ENCODE measurements around the gene RASGRF1.
"Not testable (repeated sequence)": the region's sequence is repeated elsewhere in the genome, so short reads cannot be mapped to it uniquely, and the experiment has no call there.

RASGRF1 gene

DNA sequence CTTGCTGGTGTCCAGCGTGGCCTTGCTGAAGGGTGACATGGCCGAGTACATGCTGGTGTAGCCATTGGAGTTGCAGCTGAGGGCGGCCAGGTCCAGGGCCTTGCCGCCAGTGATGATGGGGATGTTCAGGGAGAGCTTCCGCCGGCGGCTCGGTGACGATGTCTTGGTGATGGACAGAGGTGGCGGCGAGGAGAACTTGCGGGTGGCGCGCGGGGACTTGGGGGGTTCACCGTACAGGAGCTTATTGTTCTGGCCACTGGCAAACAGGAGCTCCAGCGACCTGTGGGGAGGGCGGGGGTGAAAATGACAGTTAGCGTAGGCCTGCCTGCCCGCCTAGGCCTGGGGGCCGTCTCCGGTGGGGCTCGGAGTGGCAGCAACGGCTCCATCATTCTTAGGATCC lies 86.7 kb downstream of the RASGRF1 start:
- no peak for DNase-seq

- peak; percentile 70 for DNase-seq
Observed at GRCh38 chr15:79003301-79003700, 87.3 kb downstream of the RASGRF1 start.

- DNase-seq, result peak; percentile 72
Observed at GRCh38 chr15:79002581-79002980, 88.0 kb downstream of the RASGRF1 start.

DNA sequence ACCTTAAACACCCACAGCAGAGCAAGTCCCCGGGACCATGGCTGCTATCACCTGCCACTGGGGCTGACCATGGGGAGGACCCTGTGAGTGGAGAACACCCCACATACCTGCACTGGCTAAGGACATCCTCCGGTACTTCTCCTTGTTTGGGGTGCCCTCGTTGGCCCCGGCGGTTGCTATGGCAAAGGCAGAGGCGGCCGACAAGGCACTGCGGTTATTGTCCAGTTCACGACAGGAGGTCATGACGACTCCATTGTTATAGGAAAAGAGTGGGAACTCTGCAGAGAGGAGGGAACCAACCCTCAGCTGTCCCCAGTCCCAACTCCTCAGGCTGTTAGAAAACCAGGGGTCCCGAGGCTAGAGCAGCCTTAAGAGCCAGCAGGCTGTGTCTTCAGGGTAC lies 90.9 kb downstream of the RASGRF1 start:
- no peak for DNase-seq

DNA sequence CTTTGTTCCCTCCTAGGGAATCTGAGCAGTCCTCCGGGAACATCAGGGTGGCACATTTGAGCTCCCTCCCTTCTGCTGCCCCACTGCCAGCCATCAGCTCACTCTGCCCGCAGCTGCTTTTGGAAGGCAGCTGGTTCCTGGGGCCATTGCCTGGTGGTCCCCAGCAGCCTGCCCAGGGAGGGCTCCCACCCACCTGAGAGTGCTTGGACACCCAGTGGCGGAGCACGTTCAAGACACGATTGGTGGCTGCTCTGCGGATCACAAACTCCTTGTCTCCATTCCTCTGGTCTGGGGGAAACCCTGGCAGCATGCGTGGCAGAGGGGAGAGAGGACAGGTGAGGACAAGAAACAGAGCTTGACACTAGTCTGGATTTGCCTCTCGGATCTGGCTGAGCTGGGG lies 92.1 kb downstream of the RASGRF1 start:
- DNase-seq, result no peak

- peak; percentile 32 for DNase-seq
Observed at GRCh38 chr15:78997981-78998499, 92.5 kb downstream of the RASGRF1 start.

DNA sequence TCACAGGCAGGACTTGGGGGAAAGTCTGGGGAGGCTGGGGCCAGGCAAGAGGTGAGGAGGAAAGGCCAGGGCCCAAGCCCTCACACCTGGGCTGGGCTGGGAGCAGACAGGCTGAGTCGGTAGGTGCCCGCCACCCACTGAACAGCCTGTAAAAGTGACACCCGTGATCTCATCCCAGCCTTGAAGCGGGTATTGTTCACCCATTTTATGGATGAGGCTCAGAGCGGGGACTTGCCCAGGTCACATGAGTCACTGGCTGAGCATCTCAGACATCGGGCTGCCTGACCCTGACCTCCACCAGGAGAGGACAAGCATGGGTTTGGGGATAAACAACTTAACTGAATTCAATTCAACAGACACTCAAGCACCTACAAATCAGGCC lies 93.7 kb downstream of the RASGRF1 start:
- no peak for DNase-seq

DNA sequence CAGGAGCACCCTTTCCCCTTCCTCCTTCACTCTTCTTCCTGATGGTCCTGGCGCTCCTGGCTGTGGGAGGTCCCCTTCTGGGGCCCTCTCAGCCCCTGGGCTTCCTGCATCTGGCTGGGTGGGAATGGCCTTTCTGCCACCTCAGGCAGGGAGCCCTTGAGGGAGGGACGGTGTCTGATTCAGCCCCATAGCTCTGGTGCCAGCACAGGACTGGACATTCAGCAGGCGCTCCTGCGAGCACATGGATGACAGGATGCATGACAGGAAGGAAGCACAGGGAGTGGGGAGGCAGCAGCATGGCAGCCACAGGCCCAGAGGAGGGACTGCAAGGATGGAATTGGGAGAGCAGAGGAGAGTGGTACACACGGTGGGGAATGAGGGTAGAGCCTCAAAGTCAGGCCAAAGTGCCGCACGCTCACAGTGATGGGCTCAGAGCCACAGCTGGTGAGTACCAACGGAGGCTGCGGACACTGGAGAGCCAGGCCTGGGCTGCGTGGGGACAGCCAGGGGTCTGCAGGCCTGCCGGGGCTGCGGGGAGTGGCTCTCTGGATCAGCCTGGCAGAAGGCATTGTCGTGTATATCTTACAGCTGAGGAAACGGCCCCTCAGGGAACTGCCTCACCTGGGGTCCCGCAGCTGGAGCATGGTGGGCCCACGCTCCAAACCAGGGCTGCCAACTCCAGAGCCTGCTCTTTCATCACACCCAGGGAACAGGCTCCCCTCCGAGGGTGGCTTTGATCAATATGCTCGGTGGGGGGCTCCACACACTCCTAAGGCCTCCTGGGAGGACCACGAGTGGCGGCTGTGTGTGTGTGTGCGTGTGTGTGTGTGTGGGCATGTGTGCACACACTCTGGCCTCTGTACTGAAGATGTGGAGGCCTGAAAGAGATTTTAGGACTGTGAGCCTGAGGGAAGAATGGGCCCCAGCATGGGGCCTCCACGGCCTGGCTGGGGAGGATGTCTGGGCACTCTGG lies 94.4 kb downstream of the RASGRF1 start:
- DNase-seq, result no peak

GRCh38 chr15:78995161-78995560 lies 95.4 kb downstream of the RASGRF1 start:
- not testable (repeated sequence) for DNase-seq

DNA sequence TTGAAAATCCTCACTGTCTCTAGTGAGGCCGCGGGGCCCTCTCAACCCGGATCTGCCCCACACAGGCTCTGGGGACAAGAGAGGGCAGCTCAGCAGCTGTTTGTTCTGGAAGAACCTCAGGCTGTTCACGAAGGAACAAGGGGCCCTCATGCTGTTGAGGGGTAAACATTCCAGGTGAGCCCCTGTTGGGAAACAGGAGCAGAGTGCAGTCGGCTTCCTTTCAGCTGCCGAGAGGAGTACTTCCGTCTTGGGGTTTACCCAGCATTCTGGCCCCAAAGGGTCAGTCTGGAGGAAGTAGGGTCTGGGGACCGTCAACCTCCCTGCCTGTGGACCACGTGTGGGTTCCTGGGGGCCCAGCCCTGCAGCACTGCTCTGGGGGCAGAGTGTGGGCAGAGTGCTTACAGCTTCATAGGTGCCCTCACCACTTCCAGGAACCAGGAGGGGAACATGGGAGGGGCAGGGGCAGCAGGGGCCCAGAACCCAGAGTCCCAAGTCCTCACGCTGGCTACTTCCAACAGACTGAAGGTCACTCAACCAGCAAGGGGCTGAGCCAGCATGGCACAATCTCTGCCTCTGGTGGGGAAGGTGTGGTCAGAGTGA lies 96.5 kb downstream of the RASGRF1 start:
- DNase-seq, result no peak

DNA sequence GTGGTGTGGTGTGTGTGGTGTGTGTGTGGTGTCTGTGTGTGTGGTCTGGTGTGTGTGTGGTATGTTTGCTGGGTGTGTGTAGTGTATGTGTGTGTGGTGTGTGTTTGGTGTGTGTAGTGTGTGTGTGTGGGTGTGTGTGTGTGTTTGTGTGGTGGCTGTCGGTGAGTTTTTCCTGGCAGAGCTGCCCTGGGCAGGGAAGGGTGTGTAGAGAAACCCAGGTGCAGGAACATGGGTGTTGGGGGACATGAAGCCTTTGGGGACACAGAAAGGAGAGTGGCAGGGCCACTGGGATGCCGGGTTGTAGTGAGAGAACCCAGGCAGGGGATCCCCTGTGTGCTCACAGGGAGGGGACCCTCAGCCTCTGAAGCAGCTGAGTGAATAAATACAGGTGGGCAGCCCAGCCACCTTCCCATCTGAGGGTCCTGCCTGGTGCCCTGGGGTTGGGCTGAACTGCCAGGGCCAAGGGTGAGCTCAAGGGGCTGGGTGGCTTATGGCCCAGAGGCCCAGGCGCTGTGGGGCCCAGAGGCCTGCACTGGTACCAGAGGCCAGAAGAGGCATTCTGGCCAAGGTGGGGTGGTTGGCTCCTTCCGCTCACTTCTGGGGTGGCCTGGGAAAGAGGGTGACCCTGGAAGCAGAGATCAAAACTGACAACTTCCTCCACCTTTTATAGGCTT lies 97.2 kb downstream of the RASGRF1 start:
- no peak for DNase-seq

DNA sequence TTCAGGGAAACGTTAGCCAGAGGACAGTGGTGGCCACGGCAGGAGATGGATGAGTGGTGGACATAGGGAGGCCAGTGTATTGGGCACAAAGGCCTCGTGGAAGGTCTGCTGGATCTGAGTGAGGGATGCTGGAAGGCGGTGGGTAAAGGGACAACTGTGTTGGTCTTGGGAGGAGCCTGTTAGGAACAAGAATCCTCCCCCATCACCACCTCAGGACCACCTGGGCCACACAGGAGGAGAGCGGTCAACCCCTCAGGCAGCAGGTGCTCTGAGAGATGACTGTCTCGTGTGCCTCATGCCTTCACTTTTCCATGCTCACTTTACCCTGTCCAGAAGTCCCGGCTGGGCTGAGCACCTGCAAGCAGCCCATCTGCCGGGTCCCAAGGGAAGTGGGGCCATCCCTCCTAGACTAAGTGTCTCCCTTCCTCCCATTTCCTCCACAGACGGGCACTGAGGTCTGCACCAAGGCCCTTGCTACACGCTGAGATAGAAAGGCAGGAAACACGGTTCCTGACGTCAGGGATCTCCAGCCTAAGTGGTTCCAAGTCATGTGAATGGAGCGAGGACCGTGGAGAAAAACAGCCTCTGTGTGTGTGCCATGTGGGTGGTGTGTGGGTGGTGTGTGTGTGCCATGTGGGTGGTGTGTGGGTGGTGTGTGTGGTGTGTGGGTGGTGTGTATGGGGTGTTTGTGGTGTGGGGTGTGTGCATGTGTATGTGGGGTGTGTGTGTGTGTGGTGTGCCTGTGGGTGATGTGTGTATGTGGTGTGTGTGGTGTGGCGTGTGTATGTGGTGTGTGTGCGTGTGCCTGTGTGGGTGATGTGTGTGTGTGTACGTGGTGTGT lies 97.9 kb downstream of the RASGRF1 start:
- no peak for DNase-seq

GRCh38 chr15:78991879-78992278 lies 98.7 kb downstream of the RASGRF1 start:
- DNase-seq, result no peak

GRCh38 chr15:78991476-78991875 lies 99.1 kb downstream of the RASGRF1 start:
- DNase-seq, result no peak

GRCh38 chr15:78990278-78990677 lies 100.3 kb downstream of the RASGRF1 start:
- DNase-seq, result no peak

- DNase-seq, result no peak
Observed at GRCh38 chr15:78989701-78990240, 100.8 kb downstream of the RASGRF1 start.

GRCh38 chr15:78988361-78988911 lies 102.1 kb downstream of the RASGRF1 start:
- DNase-seq, result peak; percentile 100

DNA sequence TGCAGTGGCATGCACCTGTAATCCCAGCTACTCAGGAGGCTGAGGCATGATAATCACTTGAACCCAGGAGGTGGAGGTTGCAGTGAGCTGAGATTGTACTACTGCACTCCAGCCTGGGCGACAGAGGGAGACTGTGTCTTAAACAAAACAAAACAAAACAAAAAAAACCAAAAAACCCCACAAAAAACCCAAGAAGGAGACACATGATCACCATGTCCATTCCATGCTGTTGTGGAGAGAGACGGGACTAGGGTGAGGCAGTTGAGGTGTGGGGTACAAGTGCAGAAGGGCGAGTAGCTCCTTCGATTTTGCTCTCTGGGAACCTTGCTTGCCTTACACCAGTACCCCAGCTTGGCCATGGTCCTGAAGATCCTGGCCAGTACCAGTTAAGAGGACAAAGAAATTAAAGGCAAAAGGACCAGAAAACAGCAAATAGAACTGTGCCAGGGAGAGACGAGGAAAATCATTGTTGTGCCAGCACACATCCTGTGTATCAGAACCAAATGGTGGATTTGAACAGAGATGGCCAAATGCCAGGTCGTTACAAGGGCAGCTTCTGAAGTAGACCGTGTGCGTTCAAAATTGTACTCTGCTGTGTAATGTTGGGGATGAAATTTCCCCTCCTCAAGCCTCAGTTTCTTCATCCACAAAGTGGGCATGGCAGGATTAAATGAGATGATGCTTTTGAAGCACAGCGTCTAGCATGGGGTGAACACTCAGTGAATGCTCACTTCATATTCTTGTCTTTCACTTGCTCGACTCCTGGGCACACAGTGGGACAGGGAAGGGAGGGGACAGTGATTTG lies 102.8 kb downstream of the RASGRF1 start:
- DNase-seq, result no peak

DNA sequence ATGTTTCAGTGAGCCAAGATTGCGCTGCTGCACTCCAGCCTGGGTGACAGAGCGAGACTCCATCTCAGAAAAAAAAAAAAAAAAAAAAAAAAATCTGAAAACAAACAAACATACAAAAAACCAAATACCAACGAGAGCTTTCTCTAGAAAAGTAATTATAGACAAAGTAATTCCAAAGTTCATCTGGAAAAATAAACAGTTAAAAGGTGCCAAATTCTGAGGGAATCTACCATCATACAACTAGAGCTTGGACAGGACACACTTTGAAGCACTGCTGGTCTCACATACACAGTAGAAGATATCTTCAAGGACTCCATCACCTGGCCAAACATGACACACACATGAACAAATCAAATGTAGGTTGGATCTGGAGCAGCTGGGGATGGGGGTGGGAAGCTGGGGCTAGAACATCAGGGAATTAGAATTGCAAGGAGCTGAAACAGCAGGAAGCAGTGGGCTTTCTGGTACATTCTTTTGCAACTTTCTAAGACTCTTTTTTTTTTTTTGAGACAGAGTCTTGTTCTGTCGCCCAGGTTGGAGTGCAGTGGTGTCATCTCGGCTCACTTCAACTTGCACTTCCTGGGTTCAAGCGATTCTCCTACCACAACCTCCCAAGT lies 104.6 kb downstream of the RASGRF1 start:
- no peak for DNase-seq

- DNase-seq, result no peak
Observed at GRCh38 chr15:78984041-78984440, 106.5 kb downstream of the RASGRF1 start.
